ENCODE data around the gene WDR13. TPM values are rescaled to one million over a fixed set of nuclear protein-coding genes. Genes with fewer than 3 reads are reported as not detected.
A peak's percentile ranks its signal among the peaks of the same experiment; 100 is the strongest.
"Not testable (repeated sequence)": the region's sequence is repeated elsewhere in the genome, so short reads cannot be mapped to it uniquely, and the experiment has no call there.

The WDR13 gene
- total RNA-seq, 2 experiments from 2014 or later = 48.5 to 53.5 TPM

- Mint-ChIP-seq H3K36me3 (ENCODE audit: low read depth) (no peaks in the 10 kb centered on the region), H3K27ac (no peak overlapping the region), H3K4me3 (no peak overlapping the region), H3K27me3 (no peaks in the 10 kb centered on the region), H3K4me1 (peaks cover 9% of the 10 kb centered on the region), H3K9me3 (no peaks in the 10 kb centered on the region)
- DNase-seq = no peak
- CTCF ChIA-PET = no interaction called here
- POLR2A ChIA-PET = no interaction called here
Observed at GRCh38 chrX:48636776-48637175, 39.5 kb downstream of the WDR13 start.

DNA sequence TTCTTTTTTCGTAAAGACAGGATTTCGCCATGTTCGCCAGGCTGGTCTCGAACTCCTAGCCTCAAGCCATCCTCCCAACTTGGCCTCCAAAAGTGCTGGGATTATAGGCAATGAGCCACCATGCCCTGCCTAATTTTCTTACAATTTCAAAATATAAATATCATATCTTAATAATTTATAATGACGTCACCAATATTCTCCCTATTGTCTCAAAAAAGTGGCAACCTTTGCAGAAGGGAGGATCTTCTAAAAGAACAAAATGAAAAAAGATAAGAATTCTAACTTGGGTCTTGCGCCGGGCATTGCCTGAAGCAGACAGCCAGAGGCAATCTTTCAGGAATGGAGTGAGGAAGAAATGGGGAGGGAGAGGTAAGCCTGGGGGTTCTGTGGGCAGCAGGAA lies 48.4 kb downstream of the WDR13 start:
- ChIA-PET POLR2A (interaction anchor here (1.2 kb wide), 1 partner anchor 52 kb away, joined by 3 read pairs; no protein-coding TSS in a partner anchor), CTCF (no interaction called here)
- no peak for DNase-seq
- Mint-ChIP-seq H3K4me1 (peaks cover 2% of the 10 kb centered on the region), H3K9me3 (no peaks in the 10 kb centered on the region), H3K27me3 (no peaks in the 10 kb centered on the region), H3K4me3 (no peak overlapping the region), H3K27ac (no peak overlapping the region), H3K36me3 (ENCODE audit: low read depth) (no peaks in the 10 kb centered on the region)

GRCh38 chrX:48648336-48648751 lies 51.1 kb downstream of the WDR13 start:
- H3K4me3 Mint-ChIP-seq = no peak overlapping the region
- H3K36me3 Mint-ChIP-seq (ENCODE audit: low read depth) = no peaks in the 10 kb centered on the region
- peaks cover 3% of the 10 kb centered on the region for H3K4me1 Mint-ChIP-seq
- H3K9me3 Mint-ChIP-seq = no peaks in the 10 kb centered on the region
- POLR2A ChIA-PET = interaction anchor here (0.7 to 1.2 kb wide), 5 partner anchors 28 to 263 kb away, joined by 3 to 5 read pairs (median 4); partner anchors contain the start of gene SLC35A2
- CTCF ChIA-PET = interaction anchor here (0.6 to 1.6 kb wide), 18 partner anchors 10 to 518 kb away, joined by 3 to 10 read pairs (median 5); partner anchors contain the start of genes HDAC6, PQBP1, SLC35A2 and SUV39H1
- DNase-seq = peak; percentile 32
- no peaks in the 10 kb centered on the region for H3K27me3 Mint-ChIP-seq
- H3K27ac Mint-ChIP-seq = no peak overlapping the region

DNA sequence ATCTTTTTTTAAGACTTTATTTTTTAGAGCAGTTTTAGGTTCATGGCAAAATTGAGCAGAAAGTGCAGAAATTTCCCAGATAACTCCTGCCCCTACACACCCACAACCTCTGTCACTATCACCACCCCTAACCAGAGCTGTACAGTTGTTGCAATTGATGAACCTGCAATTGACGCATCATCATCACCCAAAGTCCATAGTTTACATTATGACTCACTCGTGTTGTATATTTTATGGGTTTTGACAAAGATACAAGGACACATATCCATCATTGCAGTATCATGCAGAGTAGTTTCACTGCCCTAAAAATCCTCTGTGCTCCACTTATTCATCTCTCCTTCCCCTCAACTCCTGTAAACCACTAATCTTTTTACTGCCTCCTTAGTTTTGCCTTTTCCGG lies 51.8 kb downstream of the WDR13 start:
- no peak overlapping the region for H3K4me3 Mint-ChIP-seq
- no peaks in the 10 kb centered on the region for H3K27me3 Mint-ChIP-seq
- CTCF ChIA-PET = interaction anchor here (0.8 to 1.6 kb wide), 8 partner anchors 11 to 393 kb away, joined by 3 to 10 read pairs (median 6); partner anchors contain the start of genes HDAC6, PQBP1, SLC35A2 and TIMM17B
- no peak for DNase-seq
- H3K4me1 Mint-ChIP-seq = peaks cover 3% of the 10 kb centered on the region
- POLR2A ChIA-PET = interaction anchor here (0.7 kb wide), 1 partner anchor 88 kb away, joined by 3 read pairs; no protein-coding TSS in a partner anchor
- H3K27ac Mint-ChIP-seq = no peak overlapping the region
- H3K36me3 Mint-ChIP-seq (ENCODE audit: low read depth) = no peaks in the 10 kb centered on the region
- no peaks in the 10 kb centered on the region for H3K9me3 Mint-ChIP-seq

DNA sequence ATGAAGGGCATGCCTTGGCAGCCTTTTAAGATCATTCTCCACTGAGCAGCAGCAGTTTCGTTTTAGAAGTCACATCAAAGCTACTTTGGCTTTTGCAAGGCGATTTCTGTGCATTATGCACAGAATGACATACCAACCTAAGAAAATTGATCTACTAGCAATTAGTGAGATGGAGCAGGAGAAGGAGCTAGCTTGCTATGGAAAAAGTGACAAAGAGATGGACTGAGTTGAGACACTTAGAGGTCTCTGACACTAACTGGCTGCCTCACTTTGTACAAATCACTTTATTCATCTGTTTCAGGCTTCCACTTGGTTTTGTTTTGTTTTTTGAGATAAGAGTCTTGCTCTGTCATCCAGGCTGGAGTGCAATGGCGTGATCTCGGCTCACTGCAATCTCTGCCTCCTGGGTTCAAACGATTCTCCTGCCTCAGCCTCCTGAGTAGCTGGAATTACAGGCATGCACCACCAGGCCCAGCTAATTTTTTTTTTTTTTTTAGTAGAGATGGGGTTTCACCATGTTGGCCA lies 54.8 kb downstream of the WDR13 start:
- H3K27ac Mint-ChIP-seq; H3K4me1 Mint-ChIP-seq; DNase-seq; POLR2A ChIA-PET; H3K36me3 Mint-ChIP-seq (ENCODE audit: low read depth); CTCF ChIA-PET; H3K27me3 Mint-ChIP-seq; H3K9me3 Mint-ChIP-seq; H3K4me3 Mint-ChIP-seq: not testable (repeated sequence)

DNA sequence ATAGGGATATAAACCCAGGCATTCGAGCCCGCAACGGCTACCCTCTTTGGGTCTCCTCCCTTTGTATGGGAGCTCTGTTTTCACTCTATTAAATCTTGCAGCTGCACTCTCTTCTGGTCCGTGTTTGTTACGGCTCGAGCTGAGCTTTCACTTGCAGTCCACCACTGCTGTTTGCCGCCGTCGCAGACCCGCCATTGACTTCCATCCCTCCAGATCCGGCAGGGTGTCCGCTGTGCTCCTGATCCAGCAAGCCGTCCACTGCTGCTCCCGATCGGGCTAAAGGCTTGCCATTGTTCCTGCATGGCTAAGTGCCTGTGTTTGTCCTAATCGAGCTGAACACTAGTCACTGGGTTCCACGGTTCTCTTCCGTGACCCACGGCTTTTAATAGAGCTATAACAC lies 57.5 kb downstream of the WDR13 start:
- H3K27ac Mint-ChIP-seq; CTCF ChIA-PET; H3K9me3 Mint-ChIP-seq; DNase-seq; H3K4me1 Mint-ChIP-seq; H3K36me3 Mint-ChIP-seq (ENCODE audit: low read depth); H3K4me3 Mint-ChIP-seq; H3K27me3 Mint-ChIP-seq; POLR2A ChIA-PET: not testable (repeated sequence)

Other genes starting within 250 kb of the WDR13 start
- not detected for gene SSX3, start 240.8 kb upstream of the WDR13 start, total RNA-seq
- not detected for gene SSX4, start 214.0 kb upstream of the WDR13 start, total RNA-seq
- gene SSX4B, start 185.5 kb upstream of the WDR13 start, total RNA-seq = not detected
- 10 to 100 TPM; 76.4 to 82.4 TPM for gene SLC38A5, start 127.2 kb upstream of the WDR13 start, total RNA-seq
- gene FTSJ1, start 121.3 kb upstream of the WDR13 start, total RNA-seq = 10 to 100 TPM; 57.6 to 60.1 TPM
- gene PORCN, start 88.5 kb upstream of the WDR13 start, total RNA-seq = 10 to 100 TPM; 26.1 to 29.2 TPM
- 100 to 1,000 TPM; 446 to 461 TPM for gene EBP, start 75.7 kb upstream of the WDR13 start, total RNA-seq
- 10 to 100 TPM; 21.7 to 22.3 TPM for gene TBC1D25, start 57.8 kb upstream of the WDR13 start, total RNA-seq
- gene RBM3, start 23.0 kb upstream of the WDR13 start, total RNA-seq = 100 to 1,000 TPM; 180 to 182 TPM
- 100 to 1,000 TPM; 156 to 157 TPM for gene WAS, start 86.3 kb downstream of the WDR13 start, total RNA-seq
- 10 to 100 TPM; 30.3 to 33.2 TPM for gene SUV39H1, start 99.2 kb downstream of the WDR13 start, total RNA-seq
- gene GLOD5, start 164.3 kb downstream of the WDR13 start, total RNA-seq = not detected
- not detected for gene GATA1, start 189.1 kb downstream of the WDR13 start, total RNA-seq
- 10 to 100 TPM; 89.0 to 90.3 TPM for gene HDAC6, start 204.6 kb downstream of the WDR13 start, total RNA-seq
- gene ERAS, start 229.0 kb downstream of the WDR13 start, total RNA-seq = not detected
- 1 to 10 TPM; 1.4 to 1.6 TPM for gene PCSK1N, start 238.1 kb downstream of the WDR13 start, total RNA-seq